Skin of body (tissue), 2 donors: ENCODE measurements around the gene PITPNB. TPM values are rescaled to one million over a fixed set of nuclear protein-coding genes. Genes with fewer than 3 reads are reported as not detected.

Experiments used
- DNase-seq: peaks from one replicate; lab custom pipeline; 2025; lab: John Stamatoyannopoulos, UW
- total RNA-seq: library from RNA; depleted of rRNA; stranded (reverse); fragments of >200 nt; gene quantifications from one replicate; pipeline ENCODE4 v1.2.3, GENCODE V29; 2014

The PITPNB gene
- total RNA-seq, 1 donor from 2014 or later: 60.3 TPM

- DNase-seq: no peak
These were observed 84.5 kb downstream of the PITPNB start for GRCh38 chr22:27834364-27835185.

GRCh38 chr22:27833803-27834202 is 85.3 kb downstream of the PITPNB start:
- no peak for DNase-seq

GRCh38 chr22:27832606-27833005 is 86.5 kb downstream of the PITPNB start:
- no peak for DNase-seq

GRCh38 chr22:27829620-27830019 is 89.4 kb downstream of the PITPNB start:
- DNase-seq: no peak

GRCh38 chr22:27827604-27828587 is 91.2 kb downstream of the PITPNB start:
- DNase-seq: no peak

- no peak for DNase-seq
These were observed 93.9 kb downstream of the PITPNB start for GRCh38 chr22:27825174-27825573.

GRCh38 chr22:27823221-27823620 is 95.8 kb downstream of the PITPNB start:
- DNase-seq: no peak

GRCh38 chr22:27820896-27821866 is 97.9 kb downstream of the PITPNB start:
- no peak for DNase-seq

GRCh38 chr22:27816552-27816951 is 102.5 kb downstream of the PITPNB start:
- no peak for DNase-seq

- no peak for DNase-seq
These were observed 103.1 kb downstream of the PITPNB start for GRCh38 chr22:27815826-27816530.

GRCh38 chr22:27814993-27815392 is 104.1 kb downstream of the PITPNB start:
- no peak for DNase-seq

GRCh38 chr22:27811778-27812177 is 107.3 kb downstream of the PITPNB start:
- no peak for DNase-seq

- DNase-seq: peak; percentile 27
These were observed 108.4 kb downstream of the PITPNB start for GRCh38 chr22:27810609-27811151.

- DNase-seq: peak; percentile 27
These were observed 109.1 kb downstream of the PITPNB start for GRCh38 chr22:27809700-27810608.

- no peak for DNase-seq
These were observed 109.8 kb downstream of the PITPNB start for GRCh38 chr22:27809226-27809603.

GRCh38 chr22:27808451-27809225 is 110.4 kb downstream of the PITPNB start:
- DNase-seq: no peak

GRCh38 chr22:27805841-27806240 is 113.2 kb downstream of the PITPNB start:
- no peak for DNase-seq
